Erythroblast (primary cell): ENCODE measurements around the gene SOAT2.

ENCODE experiments used
- GATA1 ChIP-seq: IDR thresholded peaks from 2 replicates; pipeline ENCODE4 v1.6.1; 2011; ENCODE audit warnings: low read depth, mild to moderate bottlenecking, control low read depth, low read length, moderate library complexity
- POLR2A ChIP-seq: IDR thresholded peaks from 2 replicates; pipeline ENCODE4 v1.6.1; 2011; ENCODE audit warnings: mild to moderate bottlenecking, low read length

- TF ChIP-seq POLR2A (no peak), GATA1 (no peak)
These were observed 17.6 kb downstream of the SOAT2 start for GRCh38 chr12:53120685-53121525.
